SK-N-SH treated with all-trans-retinoic acid at 6 μM for 48 hours (cell line): ENCODE measurements around the gene INPP5B.

Experiments
- ATAC-seq: fragments of 200-7000 bp; cut with Tn5 transposase; 3 replicates; pipeline ENCODE4 v1.9.1; 2020; ENCODE audit warnings: mild to moderate bottlenecking, moderate library complexity
- ARNTL ChIP-seq: fragments of 450-650 bp; formaldehyde crosslinking; IDR thresholded peaks from 2 replicates; pipeline ENCODE4 v1.5.0; 2020; ENCODE audit warnings: low read depth, mild to moderate bottlenecking, moderate library complexity, borderline replicate concordance
- BACH2 ChIP-seq: fragments of 250-450 bp; sonication (Bioruptor Pico); IDR thresholded peaks from 2 replicates; pipeline ENCODE4 v1.9.0; 2021; ENCODE audit warnings: mild to moderate bottlenecking, borderline replicate concordance
- CSDC2 ChIP-seq: fragments of 250-450 bp; sonication (Bioruptor Pico); IDR thresholded peaks from 2 replicates; pipeline ENCODE4 v1.5.0; 2020; ENCODE audit warnings: mild to moderate bottlenecking, moderate library complexity
- ESRRG ChIP-seq: fragments of 250-450 bp; sonication (Bioruptor Pico); IDR thresholded peaks from 2 replicates; pipeline ENCODE4 v1.6.1; 2021; ENCODE audit warnings: mild to moderate bottlenecking
- ISL1 ChIP-seq: fragments of 250-450 bp; sonication (Bioruptor Pico); IDR thresholded peaks from 2 replicates; pipeline ENCODE4 v2.1.2; 2022; ENCODE audit warnings: mild to moderate bottlenecking, moderate library complexity
- OSR1 ChIP-seq: fragments of 250-450 bp; sonication (Bioruptor Pico); IDR thresholded peaks from 2 replicates; pipeline ENCODE4 v1.8.0; 2022; ENCODE audit warnings: moderate library complexity, mild to moderate bottlenecking, inconsistent platforms
- PPARA ChIP-seq: fragments of 250-450 bp; sonication (Bioruptor Pico); IDR thresholded peaks from 2 replicates; pipeline ENCODE4 v1.5.0; 2020; ENCODE audit warnings: mild to moderate bottlenecking, borderline replicate concordance
- RARB ChIP-seq: fragments of 250-450 bp; sonication (Bioruptor Pico); IDR thresholded peaks from 2 replicates; pipeline ENCODE4 v1.8.0; 2021; ENCODE audit warnings: mild to moderate bottlenecking, moderate library complexity
- SNAI2 ChIP-seq: fragments of 250-450 bp; sonication (Bioruptor Pico); IDR thresholded peaks from 2 replicates; pipeline ENCODE4 v1.5.0; 2020; ENCODE audit warnings: mild to moderate bottlenecking, moderate library complexity
- TCF4 ChIP-seq: fragments of 250-450 bp; sonication (Bioruptor Pico); IDR thresholded peaks from 2 replicates; pipeline ENCODE4 v1.8.0; 2021; ENCODE audit warnings: mild to moderate bottlenecking, moderate library complexity, borderline replicate concordance
- TOX ChIP-seq: fragments of 250-450 bp; sonication (Bioruptor Pico); IDR thresholded peaks from 2 replicates; pipeline ENCODE4 v1.8.0; 2021; ENCODE audit warnings: mild to moderate bottlenecking, moderate library complexity, borderline replicate concordance
- ZC3H10 ChIP-seq: fragments of 250-450 bp; sonication (Bioruptor Pico); IDR thresholded peaks from 2 replicates; pipeline ENCODE4 v1.5.1; 2021; ENCODE audit warnings: mild to moderate bottlenecking, moderate library complexity
- ZFP3 ChIP-seq: fragments of 250-450 bp; sonication (Bioruptor Pico); IDR thresholded peaks from 2 replicates; pipeline ENCODE4 v1.5.0; 2020; ENCODE audit warnings: mild to moderate bottlenecking, moderate library complexity
- ZFP30 ChIP-seq: fragments of 450-650 bp; formaldehyde crosslinking; IDR thresholded peaks from 2 replicates; pipeline ENCODE4 v1.5.0; 2022; ENCODE audit warnings: mild to moderate bottlenecking, moderate library complexity
- ZNF565 ChIP-seq: fragments of 450-650 bp; formaldehyde crosslinking; conservative IDR thresholded peaks from 2 replicates; pipeline ENCODE4 v1.5.0; 2020; ENCODE audit warnings: low read depth, mild to moderate bottlenecking, moderate library complexity
- ZNF70 ChIP-seq: fragments of 450-650 bp; formaldehyde crosslinking; IDR thresholded peaks from 2 replicates; pipeline ENCODE4 v1.5.0; 2020; ENCODE audit warnings: mild to moderate bottlenecking, moderate library complexity
- ZNF8 ChIP-seq: fragments of 450-650 bp; formaldehyde crosslinking; IDR thresholded peaks from 2 replicates; pipeline ENCODE4 v1.5.0; 2020; ENCODE audit warnings: mild to moderate bottlenecking, moderate library complexity
- TF ChIP-seq, protein P1 (sequence below): fragments of 250-450 bp; sonication (Bioruptor Pico); IDR thresholded peaks from 2 replicates; pipeline ENCODE4 v1.5.1; 2020; ENCODE audit warnings: low read depth, mild to moderate bottlenecking, moderate library complexity
- TF ChIP-seq, protein P2 (sequence below): fragments of 250-450 bp; sonication (Bioruptor Pico); IDR thresholded peaks from 2 replicates; pipeline ENCODE4 v1.5.0; 2020; ENCODE audit warnings: mild to moderate bottlenecking, moderate library complexity
- TF ChIP-seq, protein P3 (sequence below): fragments of 250-450 bp; sonication (Bioruptor Pico); IDR thresholded peaks from 2 replicates; pipeline ENCODE4 v1.8.0; 2020; ENCODE audit warnings: mild to moderate bottlenecking, moderate library complexity, borderline replicate concordance
- TF ChIP-seq, protein P4 (sequence below): fragments of 250-450 bp; sonication (Bioruptor Pico); IDR thresholded peaks from 2 replicates; pipeline ENCODE4 v1.5.1; 2021; ENCODE audit warnings: mild to moderate bottlenecking, moderate library complexity

The INPP5B gene

DNA sequence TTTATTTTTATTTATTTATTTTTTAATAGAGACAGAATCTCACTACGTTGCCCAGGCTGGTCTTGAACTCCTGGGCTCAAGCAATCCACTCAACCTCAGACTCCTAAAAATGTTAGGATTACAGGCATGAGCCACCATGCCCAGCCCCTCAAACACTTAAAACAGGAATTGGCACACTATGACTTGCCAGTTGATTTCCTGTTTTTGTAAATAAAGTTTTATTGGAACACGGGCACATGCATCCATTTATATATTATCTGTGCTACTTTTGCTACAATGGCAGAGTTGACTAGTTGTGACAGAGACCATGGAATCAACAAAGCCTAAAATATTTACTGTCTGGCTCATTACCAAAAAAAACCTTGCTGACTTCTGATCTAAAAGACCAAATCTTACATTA lies 122.9 kb downstream of the INPP5B start:
- no peak for ATAC-seq

DNA sequence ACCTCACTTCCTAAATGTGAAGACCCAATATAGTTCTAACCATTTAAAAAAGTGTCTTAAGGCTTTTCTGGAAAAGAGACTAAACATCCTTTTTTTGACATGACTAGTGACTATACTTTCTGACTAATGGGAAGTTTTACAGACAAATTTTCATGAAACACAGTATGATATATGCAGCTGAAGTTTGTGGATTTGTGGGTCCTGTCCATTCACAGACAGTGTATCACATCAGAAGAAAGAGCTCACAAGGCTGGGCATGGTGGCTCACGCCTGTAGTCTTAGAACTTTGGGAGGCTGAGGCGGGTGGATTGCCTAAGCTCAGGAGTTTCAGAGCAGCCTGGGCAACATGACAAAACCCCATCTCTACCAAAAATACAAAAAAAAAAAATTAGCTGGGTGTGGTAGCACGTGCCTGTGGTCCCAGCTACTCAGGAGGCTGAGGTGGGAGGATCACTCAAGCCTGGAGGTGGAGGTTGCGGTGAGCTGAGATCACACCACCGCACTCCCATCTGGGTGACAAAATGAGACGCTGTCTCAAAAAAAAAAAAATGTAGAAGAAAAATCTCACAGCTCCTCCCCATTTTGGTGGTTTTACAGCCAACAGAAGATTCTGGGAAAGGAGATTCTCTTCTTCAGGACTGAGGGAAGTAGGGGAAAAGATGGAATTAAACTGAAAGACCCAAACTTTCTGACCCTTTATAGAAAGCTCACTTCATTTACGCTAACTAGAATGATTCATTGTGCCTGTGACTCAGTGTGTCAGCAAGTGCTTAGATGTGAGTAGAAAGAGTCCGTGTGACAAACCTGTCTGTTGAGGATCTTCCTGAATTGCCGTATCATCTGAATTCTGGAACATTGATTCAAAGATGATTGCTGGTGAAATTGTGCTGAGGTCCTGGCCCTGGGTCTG lies 123.7 kb downstream of the INPP5B start:
- TF ChIP-seq, protein P1, sequence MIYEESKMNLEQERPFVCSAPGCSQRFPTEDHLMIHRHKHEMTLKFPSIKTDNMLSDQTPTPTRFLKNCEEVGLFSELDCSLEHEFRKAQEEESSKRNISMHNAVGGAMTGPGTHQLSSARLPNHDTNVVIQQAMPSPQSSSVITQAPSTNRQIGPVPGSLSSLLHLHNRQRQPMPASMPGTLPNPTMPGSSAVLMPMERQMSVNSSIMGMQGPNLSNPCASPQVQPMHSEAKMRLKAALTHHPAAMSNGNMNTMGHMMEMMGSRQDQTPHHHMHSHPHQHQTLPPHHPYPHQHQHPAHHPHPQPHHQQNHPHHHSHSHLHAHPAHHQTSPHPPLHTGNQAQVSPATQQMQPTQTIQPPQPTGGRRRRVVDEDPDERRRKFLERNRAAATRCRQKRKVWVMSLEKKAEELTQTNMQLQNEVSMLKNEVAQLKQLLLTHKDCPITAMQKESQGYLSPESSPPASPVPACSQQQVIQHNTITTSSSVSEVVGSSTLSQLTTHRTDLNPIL: no peak
- TF ChIP-seq TCF4 (no peak), ESRRG (CRISPR knock-in tag) (no peak), ZFP3 (CRISPR knock-in tag) (no peak), ARNTL (CRISPR knock-in tag) (no peak), OSR1 (no peak), ZC3H10 (CRISPR knock-in tag) (no peak), ZNF565 (CRISPR knock-in tag) (no peak)
- ATAC-seq: no peak

More for the DNA sequence above, 122.9 kb downstream of the INPP5B start:
- TF ChIP-seq ZC3H10 (CRISPR knock-in tag) (no peak), CSDC2 (CRISPR knock-in tag) (no peak), ZNF8 (CRISPR knock-in tag) (no peak), ZNF70 (no peak), ISL1 (no peak), ESRRG (CRISPR knock-in tag) (no peak), SNAI2 (CRISPR knock-in tag) (no peak), BACH2 (CRISPR knock-in tag) (no peak), OSR1 (no peak), TCF4 (no peak), TOX (no peak), PPARA (CRISPR knock-in tag) (no peak), ARNTL (CRISPR knock-in tag) (no peak), ZFP3 (CRISPR knock-in tag) (no peak), RARB (CRISPR knock-in tag) (no peak)
- TF ChIP-seq, protein P2, sequence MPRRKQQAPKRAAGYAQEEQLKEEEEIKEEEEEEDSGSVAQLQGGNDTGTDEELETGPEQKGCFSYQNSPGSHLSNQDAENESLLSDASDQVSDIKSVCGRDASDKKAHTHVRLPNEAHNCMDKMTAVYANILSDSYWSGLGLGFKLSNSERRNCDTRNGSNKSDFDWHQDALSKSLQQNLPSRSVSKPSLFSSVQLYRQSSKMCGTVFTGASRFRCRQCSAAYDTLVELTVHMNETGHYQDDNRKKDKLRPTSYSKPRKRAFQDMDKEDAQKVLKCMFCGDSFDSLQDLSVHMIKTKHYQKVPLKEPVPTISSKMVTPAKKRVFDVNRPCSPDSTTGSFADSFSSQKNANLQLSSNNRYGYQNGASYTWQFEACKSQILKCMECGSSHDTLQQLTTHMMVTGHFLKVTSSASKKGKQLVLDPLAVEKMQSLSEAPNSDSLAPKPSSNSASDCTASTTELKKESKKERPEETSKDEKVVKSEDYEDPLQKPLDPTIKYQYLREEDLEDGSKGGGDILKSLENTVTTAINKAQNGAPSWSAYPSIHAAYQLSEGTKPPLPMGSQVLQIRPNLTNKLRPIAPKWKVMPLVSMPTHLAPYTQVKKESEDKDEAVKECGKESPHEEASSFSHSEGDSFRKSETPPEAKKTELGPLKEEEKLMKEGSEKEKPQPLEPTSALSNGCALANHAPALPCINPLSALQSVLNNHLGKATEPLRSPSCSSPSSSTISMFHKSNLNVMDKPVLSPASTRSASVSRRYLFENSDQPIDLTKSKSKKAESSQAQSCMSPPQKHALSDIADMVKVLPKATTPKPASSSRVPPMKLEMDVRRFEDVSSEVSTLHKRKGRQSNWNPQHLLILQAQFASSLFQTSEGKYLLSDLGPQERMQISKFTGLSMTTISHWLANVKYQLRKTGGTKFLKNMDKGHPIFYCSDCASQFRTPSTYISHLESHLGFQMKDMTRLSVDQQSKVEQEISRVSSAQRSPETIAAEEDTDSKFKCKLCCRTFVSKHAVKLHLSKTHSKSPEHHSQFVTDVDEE (CRISPR knock-in tag): no peak
- TF ChIP-seq, protein P3, sequence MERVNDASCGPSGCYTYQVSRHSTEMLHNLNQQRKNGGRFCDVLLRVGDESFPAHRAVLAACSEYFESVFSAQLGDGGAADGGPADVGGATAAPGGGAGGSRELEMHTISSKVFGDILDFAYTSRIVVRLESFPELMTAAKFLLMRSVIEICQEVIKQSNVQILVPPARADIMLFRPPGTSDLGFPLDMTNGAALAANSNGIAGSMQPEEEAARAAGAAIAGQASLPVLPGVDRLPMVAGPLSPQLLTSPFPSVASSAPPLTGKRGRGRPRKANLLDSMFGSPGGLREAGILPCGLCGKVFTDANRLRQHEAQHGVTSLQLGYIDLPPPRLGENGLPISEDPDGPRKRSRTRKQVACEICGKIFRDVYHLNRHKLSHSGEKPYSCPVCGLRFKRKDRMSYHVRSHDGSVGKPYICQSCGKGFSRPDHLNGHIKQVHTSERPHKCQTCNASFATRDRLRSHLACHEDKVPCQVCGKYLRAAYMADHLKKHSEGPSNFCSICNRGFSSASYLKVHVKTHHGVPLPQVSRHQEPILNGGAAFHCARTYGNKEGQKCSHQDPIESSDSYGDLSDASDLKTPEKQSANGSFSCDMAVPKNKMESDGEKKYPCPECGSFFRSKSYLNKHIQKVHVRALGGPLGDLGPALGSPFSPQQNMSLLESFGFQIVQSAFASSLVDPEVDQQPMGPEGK (CRISPR knock-in tag): no peak
- TF ChIP-seq, protein P1: no peak

DNA sequence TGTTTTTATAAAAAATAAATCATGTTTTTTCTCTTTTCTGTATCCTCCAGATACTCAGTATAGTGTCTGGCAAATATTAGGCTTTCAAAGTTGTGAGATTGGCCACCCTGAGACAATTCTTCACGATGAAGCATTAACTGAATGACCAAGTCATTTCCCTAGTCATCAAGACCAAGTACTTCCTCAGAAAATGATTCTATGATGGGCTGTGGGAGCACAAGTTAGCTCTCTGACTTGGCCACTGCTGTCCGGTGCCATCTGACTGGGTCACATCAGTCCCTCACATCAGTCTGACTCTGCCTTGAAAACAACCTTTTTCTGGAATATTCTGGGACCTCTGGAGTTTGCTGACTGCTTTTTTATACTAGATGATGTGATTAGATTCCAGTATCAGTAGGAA lies 125.4 kb downstream of the INPP5B start:
- TF ChIP-seq ZNF70: no peak
- no peak for TF ChIP-seq ZFP30
- TF ChIP-seq, protein P4, sequence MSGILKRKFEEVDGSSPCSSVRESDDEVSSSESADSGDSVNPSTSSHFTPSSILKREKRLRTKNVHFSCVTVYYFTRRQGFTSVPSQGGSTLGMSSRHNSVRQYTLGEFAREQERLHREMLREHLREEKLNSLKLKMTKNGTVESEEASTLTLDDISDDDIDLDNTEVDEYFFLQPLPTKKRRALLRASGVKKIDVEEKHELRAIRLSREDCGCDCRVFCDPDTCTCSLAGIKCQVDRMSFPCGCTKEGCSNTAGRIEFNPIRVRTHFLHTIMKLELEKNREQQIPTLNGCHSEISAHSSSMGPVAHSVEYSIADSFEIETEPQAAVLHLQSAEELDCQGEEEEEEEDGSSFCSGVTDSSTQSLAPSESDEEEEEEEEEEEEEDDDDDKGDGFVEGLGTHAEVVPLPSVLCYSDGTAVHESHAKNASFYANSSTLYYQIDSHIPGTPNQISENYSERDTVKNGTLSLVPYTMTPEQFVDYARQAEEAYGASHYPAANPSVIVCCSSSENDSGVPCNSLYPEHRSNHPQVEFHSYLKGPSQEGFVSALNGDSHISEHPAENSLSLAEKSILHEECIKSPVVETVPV: no peak
- no peak for TF ChIP-seq TOX
- TF ChIP-seq ZNF8 (CRISPR knock-in tag): no peak
- TF ChIP-seq CSDC2 (CRISPR knock-in tag): no peak
- no peak for ATAC-seq
